Transverse colon (tissue), 4 donors: ENCODE data around the gene DSP. TPM values are rescaled to one million over a fixed set of nuclear protein-coding genes. Genes with fewer than 3 reads are reported as not detected.

Experiments
- DNase-seq: peaks from one replicate; pipeline ENCODE4 v3.0.0-alpha.2; 2019
- H3K27ac ChIP-seq, 4 donors: fragments of 200-600 bp; sonication (generic); 2 replicates each; pipeline ENCODE4 v1.5.1; 2016 to 2018; ENCODE audit warnings: inconsistent platforms in 4 of 4
- H3K27me3 ChIP-seq: fragments of 200-600 bp; sonication (generic); 2 replicates; pipeline ENCODE4 v1.5.1; 2017; ENCODE audit warnings: inconsistent platforms
- H3K36me3 ChIP-seq, 4 donors: fragments of 200-600 bp; sonication (generic); 2 replicates each; pipeline ENCODE4 v1.5.1; 2017 to 2019; ENCODE audit warnings: inconsistent platforms in 4 of 4
- H3K4me1 ChIP-seq, 4 donors: fragments of 200-600 bp; sonication (generic); 2 replicates each; pipeline ENCODE4 v1.5.1; 2017 to 2020; ENCODE audit warnings: inconsistent platforms in 4 of 4
- H3K4me3 ChIP-seq, 4 donors: fragments of 200-600 bp; sonication (generic); 1 replicate in 1 of 4; 2 replicates in 3 of 4; pipeline versions ENCODE4 v1.5.1 to v1.6.1; 2017 to 2019; ENCODE audit warnings: inconsistent platforms in 4 of 4
- H3K9me3 ChIP-seq, 2 donors: fragments of 200-600 bp; sonication (generic); 2 replicates each; pipeline ENCODE4 v1.5.1; 2017 to 2019; ENCODE audit warnings: inconsistent platforms in 2 of 2
- CTCF ChIP-seq, 5 experiments: fragments of 200-600 bp in 3 of 5; fragments of 450-650 bp in 2 of 5; sonication (generic) in 3 of 5; IDR thresholded peaks; 1 replicate in 2 of 5; 2 replicates in 3 of 5; pipeline ENCODE4 v1.5.1; 2016 to 2017; ENCODE audit warnings: antibody characterized with exemption in 5 of 5, inconsistent platforms in 3 of 5, mild to moderate bottlenecking in 2 of 5, moderate library complexity in 1 of 5
- EP300 ChIP-seq: sonication (generic); formaldehyde crosslinking; IDR thresholded peaks from one replicate; pipeline ENCODE4 v1.6.1; 2017; ENCODE audit warnings: antibody characterized with exemption, low read depth
- POLR2A ChIP-seq: fragments of 450-650 bp; IDR thresholded peaks from one replicate; pipeline ENCODE4 v1.6.1; 2016; ENCODE audit warnings: antibody characterized with exemption, mild to moderate bottlenecking, moderate library complexity
- POLR2AphosphoS5 ChIP-seq, 3 donors: sonication (generic); formaldehyde crosslinking; IDR thresholded peaks; one replicate each; pipeline ENCODE4 v1.6.1; 2016; ENCODE audit warnings: antibody characterized with exemption in 3 of 3
- WGBS, 2 donors: methylation state at CpG; one replicate each; pipeline ENCODE4 v1.1.5; 2018; ENCODE audit warnings: low coverage in 1 of 2; 5-methylcytosine and 5-hydroxymethylcytosine counted together
- in situ Hi-C, 4 donors: fragments of 200-750 bp; cut with MboI; loops; one replicate each; pipeline versions ENCODE4 v1.15.0 to v1.15.1; 2017; ENCODE audit warnings: low sequenced_read_pairs in 3 of 4, low pct_ligation_motif_present in 1 of 4, low pct_unique_long_range_greater_than_20kb in 1 of 4
- intact Hi-C: fragments of 100-400 bp; cut with DNase I; formaldehyde crosslinking; loops from one replicate; pipeline ENCODE4 v1.15.1; 2023; ENCODE audit warnings: low total_unique reads
- total RNA-seq, 4 donors: library from RNA; depleted of rRNA; stranded (reverse); fragments of >200 nt; gene quantifications; one replicate each; pipeline ENCODE4 v1.1.0, GENCODE V29; 2016

Gene DSP
- total RNA-seq, 4 donors from 2014 or later, result 160 to 243 (median 202) TPM

GRCh38 chr6:7604506-7604905 is 63.0 kb downstream of the DSP start:
- H3K9me3 ChIP-seq, result no peaks in the 10 kb centered on the region
- H3K27ac ChIP-seq, result no peak overlapping the region
- no peak overlapping the region for H3K4me3 ChIP-seq
- in situ Hi-C loops (loop anchor here in 1 of 4 donors (25.0 kb wide), 1 partner anchor 942 kb away; no protein-coding TSS in a partner anchor), intact Hi-C loops (no loop called here)
- DNase-seq, result no peak
- H3K36me3 ChIP-seq, result peaks cover 0 to 88% (median 38%) of the 10 kb centered on the region in 4 donors
- TF ChIP-seq EP300 (no peak), POLR2A (no peak), POLR2AphosphoS5 (IDR thresholded peaks at IDR 0.05) (no peak), CTCF (IDR thresholded peaks at IDR 0.05) (no peak)
- no peaks in the 10 kb centered on the region for H3K27me3 ChIP-seq
- WGBS, 2 donors, result 83 to 91% methylated on average over 2 of the region's 2 CpGs
- no peaks in the 10 kb centered on the region for H3K4me1 ChIP-seq

GRCh38 chr6:7615611-7616383 is 74.3 kb downstream of the DSP start:
- in situ Hi-C loops, result loop anchor here in 1 of 4 donors (10.0 to 25.0 kb wide), 2 partner anchors 341 to 953 kb away; no protein-coding TSS in a partner anchor

DNA sequence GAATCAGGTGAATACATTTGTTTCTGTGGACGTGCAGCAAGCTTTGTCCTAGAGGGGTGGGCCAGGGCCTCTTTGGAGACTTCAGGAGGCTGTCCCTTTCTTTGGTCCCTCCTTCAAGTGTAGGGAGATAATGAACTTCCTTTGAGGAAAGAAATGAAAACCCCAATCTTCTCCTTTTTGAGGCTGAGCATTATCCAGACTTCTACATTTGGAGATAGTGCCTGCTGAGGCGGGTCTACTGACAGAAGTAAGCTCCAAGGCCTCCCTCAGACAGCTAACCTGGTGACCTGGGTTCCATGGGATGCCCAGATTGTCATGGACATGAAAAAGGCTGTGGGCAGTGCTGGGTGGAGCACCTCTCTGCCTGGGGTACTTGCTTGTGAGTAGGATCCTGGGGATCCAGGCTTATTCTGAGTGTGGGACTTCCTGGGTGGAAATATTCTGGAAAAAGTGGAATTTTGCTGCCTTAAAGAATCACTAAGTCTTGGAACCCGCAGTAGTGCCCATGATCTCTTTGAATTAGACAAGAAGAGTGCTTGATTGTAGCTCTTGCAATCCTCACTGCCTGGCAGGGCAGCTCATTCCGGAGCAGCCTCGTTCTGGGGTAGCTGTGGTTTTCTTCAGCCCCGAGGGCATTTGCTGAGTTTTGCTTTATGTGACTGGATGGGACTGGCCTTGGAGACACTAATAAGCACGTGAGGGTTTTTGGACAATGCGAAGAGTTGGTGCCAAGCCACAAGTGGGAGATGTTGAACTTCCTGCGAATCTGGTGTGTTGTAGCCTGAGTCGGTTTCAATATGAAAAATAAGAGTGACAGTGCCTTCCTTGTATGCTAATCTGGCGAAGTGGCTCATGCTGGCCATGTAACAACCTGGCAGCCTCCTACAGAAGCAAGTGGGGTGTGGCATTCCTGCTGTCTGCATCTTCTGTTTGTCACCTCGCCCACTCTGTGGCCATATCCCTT is 76.6 kb downstream of the DSP start:
- Histone ChIP-seq H3K9me3 (no peaks in the 10 kb centered on the region), H3K27ac (no peak overlapping the region), H3K4me1 (peaks cover 0 to 13% (median 4%) of the 10 kb centered on the region in 4 donors), H3K36me3 (peaks cover 0 to under 1% (median 0%) of the 10 kb centered on the region in 4 donors), H3K4me3 (no peak overlapping the region), H3K27me3 (no peaks in the 10 kb centered on the region)
- in situ Hi-C loops (loop anchor here in 1 of 4 donors (10.0 to 25.0 kb wide), 2 partner anchors 343 to 956 kb away; no protein-coding TSS in a partner anchor), intact Hi-C loops (no loop called here)
- WGBS, 2 donors, result 34 to 70% methylated on average over 1 to 12 of the region's 12 CpGs
- TF ChIP-seq POLR2A, result no peak
- no peak for TF ChIP-seq EP300
- no peak for TF ChIP-seq POLR2AphosphoS5 (IDR thresholded peaks at IDR 0.05)
- no peak for TF ChIP-seq CTCF (IDR thresholded peaks at IDR 0.05)
- DNase-seq, result peak; percentile 29

More at GRCh38 chr6:7615611-7616383, 74.3 kb downstream of the DSP start:
- Histone ChIP-seq H3K9me3 (no peaks in the 10 kb centered on the region), H3K27me3 (no peaks in the 10 kb centered on the region), H3K4me1 (peaks cover 0 to 13% (median 4%) of the 10 kb centered on the region in 4 donors), H3K27ac (no peak overlapping the region), H3K4me3 (peak overlapping the region in 1 of 4 donors; percentile 14), H3K36me3 (peaks cover 0 to 4% (median 0%) of the 10 kb centered on the region in 4 donors)
- intact Hi-C loops, result loop anchor here (2.0 kb wide), 1 partner anchor 337 kb away; no protein-coding TSS in a partner anchor
- DNase-seq, result peak; percentile 33
- TF ChIP-seq POLR2A (no peak), EP300 (no peak), CTCF (IDR thresholded peaks at IDR 0.05) (peak; percentile 65 to 82 (median 67)), POLR2AphosphoS5 (IDR thresholded peaks at IDR 0.05) (no peak)
- WGBS, 2 donors, result 24 to 30% methylated on average over 7 of the region's 7 CpGs
